K562 (cell line): ENCODE results near the gene ANO4. TPM values are rescaled to one million over a fixed set of nuclear protein-coding genes. Genes with fewer than 3 reads are reported as not detected.

Source experiments
- ATAC-seq: fragments of 200-7000 bp; cut with Tn5 transposase; 3 replicates; pipeline ENCODE4 v1.9.1; 2020; ENCODE audit warnings: moderate library complexity
- BruUV-seq: library from RNA; stranded (reverse); fragments of 400-500 nt; replicated peaks from 2 replicates; lab custom pipeline; 2021; lab: Mats Ljungman, UMichigan
- CTCF ChIA-PET: fragments of 300-600 bp; formaldehyde crosslinking; extraction: SDS; loops from one replicate; lab custom pipeline; 2021; ENCODE audit warnings: low intra/inter-chr PET ratio; lab: Yijun Ruan, JAX
- POLR2A ChIA-PET: fragments of 300-600, 350-650 bp; sonication (Branson Sonifier 250); formaldehyde crosslinking; extraction: SDS; loops from one replicate; lab custom pipeline; 2021; ENCODE audit warnings: antibody characterized with exemption, inconsistent platforms; lab: Yijun Ruan, JAX
- DNase-seq, 4 experiments: peaks; one replicate each; pipeline versions ENCODE4 v3.0.0 to v3.0.0-alpha.2; 2011 to 2018; ENCODE audit warnings: low spot score in 3 of 4, mixed read lengths in 3 of 4; ENCODE audit errors: extremely low read depth in 1 of 4
- FAIRE-seq: peaks from 2 replicates; lab custom pipeline; 2011; peaks lifted over from hg19 to GRCh38; lab: Jason Lieb, UNC
- H2AFZ ChIP-seq: 2 replicates; pipeline ENCODE4 v1.6.0; 2011; ENCODE audit warnings: low read depth, low read length, control low read depth, inconsistent platforms
- H3K27ac ChIP-seq: fragments of 200-600 bp; 3 replicates; pipeline ENCODE4 v1.8.0; 2011; ENCODE audit warnings: low read depth, mild to moderate bottlenecking, control low read depth, inconsistent platforms, low read length, moderate library complexity, mixed read lengths; ENCODE audit errors: extremely low read depth
- H3K27me3 ChIP-seq, 2 experiments: fragments of 300-600 bp in 1 of 2; 2 replicates in 1 of 2; 3 replicates in 1 of 2; pipeline versions ENCODE4 v1.6.0 to v1.8.0; 2011; ENCODE audit warnings: inconsistent platforms in 2 of 2, low read length in 2 of 2, mild to moderate bottlenecking in 1 of 2, mixed read lengths in 1 of 2, moderate library complexity in 1 of 2; ENCODE audit not compliant: control insufficient read depth in 2 of 2, insufficient read depth in 2 of 2
- H3K36me3 ChIP-seq: fragments of 300-600 bp; 3 replicates; pipeline ENCODE4 v1.8.0; 2011; ENCODE audit warnings: mild to moderate bottlenecking, low read length, inconsistent platforms; ENCODE audit not compliant: control insufficient read depth, insufficient read depth
- H3K4me1 ChIP-seq, 2 experiments: fragments of 200-600 bp in 1 of 2; replicated peaks in 1 of 2; 2 replicates in 1 of 2; 3 replicates in 1 of 2; pipeline versions ENCODE4 v1.5.1 to v1.8.0; 2011; ENCODE audit warnings: inconsistent platforms in 2 of 2, low read length in 2 of 2, mild to moderate bottlenecking in 1 of 2, mixed read lengths in 1 of 2, moderate library complexity in 1 of 2; ENCODE audit not compliant: control insufficient read depth in 2 of 2, insufficient read depth in 2 of 2
- H3K4me2 ChIP-seq: 2 replicates; pipeline ENCODE4 v1.6.1; 2011; ENCODE audit warnings: low read length, control low read depth, inconsistent platforms, mixed read lengths; ENCODE audit not compliant: insufficient read depth
- H3K4me3 ChIP-seq: fragments of 200-600 bp; sonication (generic), shearing (Covaris generic); 2 replicates; pipeline ENCODE4 v1.5.1; 2016; ENCODE audit warnings: control low read depth, inconsistent platforms
- H3K79me2 ChIP-seq: fragments of 200-600 bp; 3 replicates; pipeline ENCODE4 v1.8.0; 2011; ENCODE audit warnings: low read length, inconsistent platforms; ENCODE audit not compliant: control insufficient read depth, insufficient read depth
- H3K9ac ChIP-seq, 2 experiments: 2 replicates each; pipeline versions ENCODE4 v1.6.0 to v1.6.1; 2011; ENCODE audit warnings: low read depth in 2 of 2, low read length in 2 of 2, control low read depth in 1 of 2, inconsistent platforms in 1 of 2, mild to moderate bottlenecking in 1 of 2, mixed read lengths in 1 of 2; ENCODE audit not compliant: insufficient read depth in 1 of 2
- H3K9me1 ChIP-seq: one replicate; pipeline ENCODE4 v1.6.0; 2011; ENCODE audit warnings: inconsistent platforms, mild to moderate bottlenecking, low read length, moderate library complexity; ENCODE audit not compliant: control insufficient read depth, insufficient read depth
- H3K9me3 ChIP-seq: replicated peaks from 2 replicates; pipeline ENCODE4 v1.5.1; 2011; ENCODE audit warnings: low read depth, low read length, inconsistent platforms; ENCODE audit not compliant: control insufficient read depth, insufficient read depth
- H4K20me1 ChIP-seq: replicated peaks from 2 replicates; pipeline ENCODE4 v1.6.1; 2011; ENCODE audit warnings: low read length, inconsistent platforms, mixed read lengths; ENCODE audit not compliant: control insufficient read depth, insufficient read depth
- BRD4 ChIP-seq: fragments of 200-600 bp; sonication (generic); IDR thresholded peaks from 2 replicates; pipeline ENCODE4 v1.6.1; 2017; ENCODE audit warnings: inconsistent platforms
- CC2D1A ChIP-seq: fragments of 450-650 bp; IDR thresholded peaks from 2 replicates; pipeline ENCODE4 v1.6.1; 2017; ENCODE audit warnings: mild to moderate bottlenecking
- MAFK ChIP-seq: IDR thresholded peaks from 2 replicates; pipeline ENCODE4 v1.6.1; 2011; ENCODE audit warnings: low read length, improper control_type of control experiment
- NFE2L1 ChIP-seq: fragments of 450-650 bp; IDR thresholded peaks from 2 replicates; pipeline ENCODE4 v1.6.1; 2016; ENCODE audit warnings: missing genetic modification characterization, low read depth, mild to moderate bottlenecking, missing compliant biosample characterization, moderate library complexity, borderline replicate concordance
- PRMT5 ChIP-seq: sonication (generic); formaldehyde crosslinking; IDR thresholded peaks from 2 replicates; pipeline ENCODE4 v1.5.0; 2020; ENCODE audit warnings: missing genetic modification reagents
- RFX7 ChIP-seq: fragments of 250-450 bp; sonication (Bioruptor Pico); IDR thresholded peaks from 2 replicates; pipeline ENCODE4 v1.5.1; 2021; ENCODE audit warnings: mild to moderate bottlenecking
- TFE3 ChIP-seq: fragments of 450-650 bp; formaldehyde crosslinking; IDR thresholded peaks from 2 replicates; pipeline ENCODE4 v1.4.0; 2020; ENCODE audit warnings: mild to moderate bottlenecking, mixed read lengths
- ZNF707 ChIP-seq: fragments of 250-450 bp; sonication (Bioruptor Pico); conservative IDR thresholded peaks from 2 replicates; pipeline ENCODE4 v1.8.0; 2022; ENCODE audit warnings: inconsistent platforms, mild to moderate bottlenecking, moderate library complexity
- WGBS: fragments of 100-300 bp; shearing (Covaris generic); methylation state at CpG from one replicate; pipeline ENCODE4 v1.1.6; 2016; ENCODE audit warnings: low coverage, mixed read lengths; ENCODE audit not compliant: insufficient coverage; ENCODE audit errors: missing lambda C conversion rate; 5-methylcytosine and 5-hydroxymethylcytosine counted together
- in situ Hi-C: fragments of 300-500 bp; cut with MboI; formaldehyde crosslinking; loops from 4 replicates; pipeline ENCODE4 v1.15.0; 2018; ENCODE audit warnings: inconsistent platforms, mixed read lengths
- intact Hi-C: fragments of 100-400 bp; cut with micrococcal nuclease; formaldehyde crosslinking; loops from 2 replicates; pipeline ENCODE4 v1.14.2; 2022
- polyA plus RNA-seq, 8 experiments: library from polyadenylated mRNA; depleted of rRNA in 4 of 8; stranded (reverse) in 5 of 8; unstranded in 3 of 8; fragments of >200 nt; fragmentation: Nextera tagmentation in 2 of 8; fragmentation: Illumina TruSeq in 1 of 8; extraction: Ambion mirVana in 2 of 8; extraction: Trizol in 1 of 8; gene quantifications; 2 replicates each; pipeline versions ENCODE4 v1.2.1 to v1.2.3, GENCODE V29; 2011 to 2014; ENCODE audit warnings: inconsistent platforms in 1 of 8, missing spikeins in 1 of 8
- total RNA-seq, 7 experiments: library from RNA; depleted of rRNA in 6 of 7; stranded (reverse); fragments of >200 nt in 6 of 7; fragmentation: Illumina TruSeq in 2 of 7; extraction: Trizol in 2 of 7; gene quantifications; 2 replicates each; pipeline versions ENCODE4 v1.2.1 to v1.2.3, GENCODE V29; 2011 to 2021; ENCODE audit warnings: low replicate concordance in 1 of 7
- TF ChIP-seq, protein P1 (sequence below): sonication (generic); formaldehyde crosslinking; IDR thresholded peaks from 2 replicates; pipeline ENCODE4 v1.8.0; 2023; ENCODE audit warnings: mild to moderate bottlenecking, missing genetic modification reagents

The ANO4 gene
- total and polyA plus RNA-seq, 9 of the 15 experiments (the other 6 are each of a cell fraction or from before 2014, with no cell fraction given): not detected

DNA sequence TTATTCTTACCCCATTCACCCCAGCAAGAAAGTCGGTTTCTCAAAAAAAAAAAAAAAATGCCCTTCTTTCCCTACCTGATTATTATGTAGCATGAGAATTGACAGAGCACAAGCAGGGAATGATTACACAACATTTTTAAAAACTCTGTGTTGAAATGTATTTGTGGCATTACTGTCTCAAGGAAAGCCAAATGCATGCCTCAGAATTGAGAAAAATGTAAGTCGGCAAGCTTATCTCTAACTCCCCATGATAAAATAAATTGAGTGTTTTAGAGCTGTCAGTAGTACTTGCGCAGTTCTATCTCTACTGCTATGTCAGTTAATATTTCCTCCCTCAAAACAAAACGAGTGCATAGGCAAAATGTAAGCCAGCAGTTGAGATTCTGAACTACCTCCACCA is 25.7 kb downstream of the ANO4 start:
- no peak overlapping the region for H3K4me2 ChIP-seq
- no peaks in the 10 kb centered on the region for H4K20me1 ChIP-seq
- H3K4me3 ChIP-seq: no peak overlapping the region
- DNase-seq (no peak), ATAC-seq (no peak), FAIRE-seq (no peak)
- no peaks in the 10 kb centered on the region for H3K27me3 ChIP-seq
- intact Hi-C loops (no loop called here), in situ Hi-C loops (no loop called here)
- TF ChIP-seq RFX7 (CRISPR knock-in tag): no peak
- no TSS peak for BruUV-seq
- no peak overlapping the region for H3K27ac ChIP-seq
- no peak overlapping the region for H3K9ac ChIP-seq
- H3K79me2 ChIP-seq: no peaks in the 10 kb centered on the region
- ChIA-PET CTCF (no interaction called here), POLR2A (no interaction called here)
- H3K4me1 ChIP-seq: no peaks in the 10 kb centered on the region
- 3% methylated on average over 4 of the region's 4 CpGs for WGBS
- no peaks in the 10 kb centered on the region for H3K9me3 ChIP-seq
- no peak overlapping the region for H2AFZ ChIP-seq
- no peaks in the 10 kb centered on the region for H3K9me1 ChIP-seq
- no peaks in the 10 kb centered on the region for H3K36me3 ChIP-seq

GRCh38 chr12:100823963-100824362 is 29.4 kb downstream of the ANO4 start:
- Histone ChIP-seq H3K4me2 (no peak overlapping the region), H3K27ac (no peak overlapping the region), H3K9ac (no peak overlapping the region)
- no TSS peak for BruUV-seq
- no peak for DNase-seq
- CTCF ChIA-PET: no interaction called here
- TF ChIP-seq BRD4 (no peak), PRMT5 (CRISPR knock-in tag) (no peak), MAFK (no peak), ZNF707 (CRISPR knock-in tag) (no peak), NFE2L1 (tag) (no peak), TFE3 (CRISPR knock-in tag) (peak; percentile 60), CC2D1A (no peak)
- TF ChIP-seq, protein P1, sequence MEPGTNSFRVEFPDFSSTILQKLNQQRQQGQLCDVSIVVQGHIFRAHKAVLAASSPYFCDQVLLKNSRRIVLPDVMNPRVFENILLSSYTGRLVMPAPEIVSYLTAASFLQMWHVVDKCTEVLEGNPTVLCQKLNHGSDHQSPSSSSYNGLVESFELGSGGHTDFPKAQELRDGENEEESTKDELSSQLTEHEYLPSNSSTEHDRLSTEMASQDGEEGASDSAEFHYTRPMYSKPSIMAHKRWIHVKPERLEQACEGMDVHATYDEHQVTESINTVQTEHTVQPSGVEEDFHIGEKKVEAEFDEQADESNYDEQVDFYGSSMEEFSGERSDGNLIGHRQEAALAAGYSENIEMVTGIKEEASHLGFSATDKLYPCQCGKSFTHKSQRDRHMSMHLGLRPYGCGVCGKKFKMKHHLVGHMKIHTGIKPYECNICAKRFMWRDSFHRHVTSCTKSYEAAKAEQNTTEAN (CRISPR knock-in tag): no peak
- TF ChIP-seq, all 486 proteins: peak for 1
- Histone ChIP-seq H3K9me1 (no peaks in the 10 kb centered on the region), H3K9me3 (no peaks in the 10 kb centered on the region), H3K27me3 (no peaks in the 10 kb centered on the region), H4K20me1 (no peaks in the 10 kb centered on the region), H3K79me2 (no peaks in the 10 kb centered on the region), H2AFZ (no peak overlapping the region), H3K4me3 (no peak overlapping the region), H3K4me1 (no peaks in the 10 kb centered on the region), H3K36me3 (no peaks in the 10 kb centered on the region)
- WGBS: 10% methylated on average over 1 of the region's 1 CpG
- in situ Hi-C loops: no loop called here
- intact Hi-C loops: no loop called here
- POLR2A ChIA-PET: no interaction called here
- ATAC-seq: no peak
- no peak for FAIRE-seq
